Ureter (tissue), 1 donor: ENCODE data around the gene MTRFR. TPM values are rescaled to one million over a fixed set of nuclear protein-coding genes. Genes with fewer than 3 reads are reported as not detected.
A peak's percentile ranks its signal among the peaks of the same experiment; 100 is the strongest.
"Not testable (repeated sequence)": the region's sequence is repeated elsewhere in the genome, so short reads cannot be mapped to it uniquely, and the experiment has no call there.

Experiments
- DNase-seq: peaks from one replicate; pipeline ENCODE4 v3.0.0-alpha.2; 2020; ENCODE audit warnings: low spot score
- total RNA-seq: library from RNA; stranded (reverse); gene quantifications from one replicate; pipeline ENCODE4 v1.2.4, GENCODE V29; 2023
- donor health status: DM: yes; HTN: yes; CAD: no.

The MTRFR gene
- total RNA-seq, 1 donor from 2014 or later: 14.6 TPM

DNA sequence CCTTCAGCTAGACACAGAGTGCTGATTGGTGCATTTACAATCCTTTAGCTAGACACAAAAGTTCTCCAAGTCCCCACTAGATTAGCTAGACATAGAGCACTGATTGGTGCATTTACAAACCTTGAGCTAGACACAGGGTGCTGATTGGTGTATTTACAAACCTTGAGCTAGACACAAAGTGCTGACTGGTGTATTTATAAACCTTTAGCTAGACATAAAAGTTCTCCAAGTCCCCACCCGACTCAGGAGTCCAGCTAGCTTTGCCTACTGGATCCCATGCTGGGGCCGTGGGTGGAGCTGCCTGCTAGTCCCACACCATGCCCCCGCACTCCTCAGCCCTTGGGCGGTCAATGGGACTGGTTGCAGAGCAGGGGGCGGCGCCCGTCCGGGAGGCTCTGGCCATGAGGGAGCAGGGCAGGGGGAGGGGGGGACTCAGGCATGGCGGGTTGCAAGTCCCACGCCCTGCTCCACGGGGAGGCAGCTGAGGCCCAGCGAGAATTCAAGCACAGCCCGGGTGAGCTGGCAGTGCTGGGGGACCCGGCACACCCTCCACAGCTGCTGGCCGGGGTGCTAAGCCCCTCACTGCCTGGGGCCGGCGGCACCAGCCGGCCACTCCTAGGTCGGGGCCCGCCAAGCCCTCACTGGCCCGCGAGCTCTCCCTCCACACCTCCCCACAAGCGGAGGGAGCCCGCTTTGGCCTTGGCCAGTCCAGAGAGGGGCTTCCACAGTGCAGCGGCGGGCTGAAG, 15.9 kb downstream of the MTRFR start:
- not testable (repeated sequence) for DNase-seq

DNA sequence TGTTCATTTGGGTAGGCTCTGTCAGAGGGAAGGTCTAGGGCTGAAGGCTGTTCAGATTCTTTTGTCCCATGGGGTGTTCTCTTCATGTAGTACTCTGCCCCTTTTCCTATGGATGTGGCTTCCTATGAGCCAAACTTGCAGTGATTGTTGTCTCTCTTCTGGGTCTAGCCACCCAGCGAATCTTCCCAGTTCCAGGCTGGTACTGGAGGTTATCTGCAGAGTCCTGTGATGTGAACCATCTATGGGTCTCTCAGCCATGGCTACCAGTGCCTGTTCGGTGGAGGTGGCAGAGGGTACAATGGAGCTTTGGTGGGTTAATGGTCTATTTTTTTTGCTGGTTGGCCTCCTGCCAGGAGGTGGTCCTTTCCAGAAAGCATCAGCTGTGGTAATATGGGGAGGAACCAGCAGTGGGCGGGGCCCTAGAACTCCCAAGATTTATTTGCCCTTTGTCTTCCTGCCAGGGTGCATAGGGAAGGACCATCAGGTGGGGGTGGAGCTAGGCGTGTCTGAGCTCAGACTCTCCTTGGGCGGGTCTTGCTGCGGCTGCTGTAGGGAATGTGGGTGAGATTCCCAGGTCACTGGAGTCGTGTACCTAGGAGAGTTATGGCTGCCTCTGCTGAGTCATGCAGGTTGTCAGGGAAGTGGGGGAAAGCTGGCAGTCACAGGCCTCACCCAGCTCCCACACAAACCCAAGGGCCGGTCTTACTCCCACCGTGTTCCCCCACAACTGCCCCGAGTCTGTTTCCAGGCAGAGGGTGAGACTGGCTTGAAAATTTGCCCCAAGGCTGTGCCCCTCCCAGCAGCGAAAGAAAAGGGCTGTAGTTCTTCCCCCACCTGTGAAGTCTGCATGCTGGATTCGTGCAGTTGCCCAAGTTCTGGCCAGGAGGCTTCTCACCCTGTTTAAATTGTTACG, 17.5 kb downstream of the MTRFR start:
- peak; percentile 89 for DNase-seq

GRCh38 chr12:123251403-123252076, 18.3 kb downstream of the MTRFR start:
- DNase-seq: no peak

- not testable (repeated sequence) for DNase-seq
Measured at GRCh38 chr12:123252365-123252764, 19.1 kb downstream of the MTRFR start.

GRCh38 chr12:123253641-123254459, 20.6 kb downstream of the MTRFR start:
- no peak for DNase-seq

DNA sequence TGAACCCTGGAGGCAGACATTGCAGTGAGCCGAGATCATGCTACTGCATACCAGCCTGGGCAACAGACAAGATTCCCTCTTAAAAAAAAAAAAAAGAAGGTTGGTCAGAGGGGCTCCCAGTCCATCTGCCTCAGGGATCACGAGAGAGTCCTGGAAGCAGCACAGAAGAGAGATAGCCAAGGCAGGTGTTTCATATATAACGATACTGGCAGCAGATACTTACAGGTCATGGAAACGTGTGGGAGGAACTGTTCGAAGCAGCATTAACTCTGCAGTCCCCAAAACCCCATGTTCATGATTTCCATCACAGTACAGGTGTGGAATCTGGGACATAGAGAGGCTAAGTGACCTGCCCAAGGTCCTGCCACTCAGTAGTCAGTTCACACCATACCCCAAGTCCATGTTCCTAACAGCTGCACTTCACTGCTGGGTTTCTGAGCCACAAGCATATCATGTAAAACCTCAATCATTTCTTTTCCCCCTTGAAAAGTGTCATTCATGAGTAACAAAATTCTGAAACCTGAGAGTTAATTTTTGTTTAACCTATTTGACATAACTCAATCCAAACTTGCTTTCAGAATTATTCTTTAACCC, 21.7 kb downstream of the MTRFR start:
- no peak for DNase-seq

GRCh38 chr12:123258593-123258992, 25.4 kb downstream of the MTRFR start:
- DNase-seq: no peak

DNA sequence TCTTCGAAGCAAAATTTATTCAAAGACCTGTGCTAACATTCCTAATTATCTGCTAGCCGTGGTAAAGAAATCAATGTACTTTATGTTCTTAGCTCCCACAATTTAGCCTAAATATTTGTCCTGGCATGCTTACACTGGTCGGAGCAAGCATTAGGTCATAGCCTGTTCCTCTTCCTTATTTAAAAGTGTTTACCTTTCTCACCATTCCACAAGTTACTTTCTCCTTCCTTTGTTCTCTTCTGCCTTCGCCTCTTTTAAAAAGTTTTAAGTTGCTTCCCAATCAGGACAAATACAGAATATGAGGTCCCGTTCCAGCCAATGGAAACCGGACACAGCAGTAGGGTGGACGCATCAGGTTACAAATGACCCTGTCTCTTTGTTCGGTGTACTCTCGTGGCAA, 26.8 kb downstream of the MTRFR start:
- DNase-seq: no peak

DNA sequence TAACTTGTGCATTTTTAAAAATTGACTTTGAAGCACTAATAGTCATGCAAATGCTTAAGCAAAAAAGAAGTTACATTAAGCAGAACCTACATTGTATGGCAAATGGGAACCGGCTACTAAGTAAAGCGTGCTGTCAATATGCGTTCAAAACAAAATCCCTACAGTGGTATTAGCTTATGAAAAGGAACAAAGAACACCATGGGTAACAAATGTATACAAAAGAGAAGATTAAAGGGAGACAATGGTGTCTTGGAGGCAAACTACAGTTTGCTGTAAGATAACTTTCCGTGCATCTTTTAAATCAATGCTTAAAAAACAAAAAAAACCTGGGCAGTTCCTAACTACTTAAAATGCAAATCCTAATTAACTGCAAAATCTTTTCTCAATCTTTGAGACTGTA, 28.0 kb downstream of the MTRFR start:
- DNase-seq: no peak

DNA sequence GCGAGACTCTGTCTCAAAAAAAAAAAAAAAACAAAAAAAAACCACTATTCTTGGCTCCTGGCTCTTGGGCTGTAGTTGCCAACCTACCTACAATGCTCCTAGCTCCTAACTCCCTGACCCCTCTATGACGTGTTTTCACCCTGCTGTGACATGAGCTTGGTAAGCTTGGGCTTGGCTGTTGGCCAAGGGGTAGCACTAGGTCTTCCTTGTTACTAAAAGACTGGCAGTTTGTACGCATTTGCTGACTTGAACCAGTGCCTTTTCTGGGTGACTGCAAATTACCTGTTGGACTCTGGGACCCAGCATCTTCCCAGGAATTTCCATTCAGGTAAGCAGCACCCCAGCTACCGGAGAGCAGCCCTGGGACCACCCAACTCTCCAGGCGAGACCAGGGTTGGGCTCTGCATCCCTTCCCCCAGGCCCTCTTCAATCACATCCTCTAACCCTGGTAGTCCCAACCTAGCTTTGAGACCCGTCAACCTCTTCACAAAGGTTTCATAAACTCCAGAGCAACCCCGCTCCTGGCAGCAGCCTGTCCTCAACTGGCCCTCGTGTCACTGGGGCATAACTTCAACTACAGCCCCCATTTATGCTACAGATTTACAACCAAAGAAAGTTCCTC, 30.1 kb downstream of the MTRFR start:
- no peak for DNase-seq

- DNase-seq: no peak
Measured at GRCh38 chr12:123264642-123265041, 31.4 kb downstream of the MTRFR start.

DNA sequence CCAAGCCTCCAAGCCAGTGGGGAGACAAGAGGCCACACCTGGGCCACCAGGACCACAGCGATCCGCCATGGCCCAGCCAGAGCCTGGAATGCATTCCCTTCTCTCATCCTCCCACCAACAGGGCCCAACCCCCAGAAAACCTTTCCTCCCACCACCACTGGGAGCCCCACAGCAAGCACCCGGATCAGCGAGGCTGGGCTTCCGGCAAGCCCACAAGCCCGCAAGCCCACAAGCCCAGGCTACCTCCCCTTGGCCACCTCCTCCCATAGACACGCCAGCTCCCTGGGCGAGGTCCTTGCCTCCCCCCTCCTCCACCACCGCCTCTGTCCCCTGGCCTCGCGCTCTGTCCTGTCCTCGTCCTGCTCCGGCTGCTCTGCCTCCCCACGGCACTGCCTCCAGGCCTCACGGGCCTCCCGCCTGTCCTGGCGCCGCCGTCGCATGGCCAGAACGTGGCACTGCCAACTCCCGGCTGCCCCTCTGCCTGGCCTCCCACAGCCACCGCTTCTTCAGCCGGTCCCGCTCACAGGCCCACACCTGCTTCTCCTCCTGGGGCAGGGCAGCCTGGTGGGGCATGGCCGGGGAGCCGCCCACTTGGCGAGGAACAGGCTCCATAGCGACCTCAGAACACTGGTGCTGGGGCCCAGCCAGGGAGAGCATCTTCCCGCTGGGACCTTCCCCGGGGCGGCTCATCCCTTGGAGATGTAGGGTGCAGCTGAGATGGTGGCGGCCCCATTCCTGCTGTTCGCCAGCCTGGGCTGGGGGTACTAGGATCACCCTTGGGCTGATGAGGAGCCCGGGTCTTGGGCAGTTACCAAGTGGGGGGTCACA, 32.8 kb downstream of the MTRFR start:
- DNase-seq: no peak

DNA sequence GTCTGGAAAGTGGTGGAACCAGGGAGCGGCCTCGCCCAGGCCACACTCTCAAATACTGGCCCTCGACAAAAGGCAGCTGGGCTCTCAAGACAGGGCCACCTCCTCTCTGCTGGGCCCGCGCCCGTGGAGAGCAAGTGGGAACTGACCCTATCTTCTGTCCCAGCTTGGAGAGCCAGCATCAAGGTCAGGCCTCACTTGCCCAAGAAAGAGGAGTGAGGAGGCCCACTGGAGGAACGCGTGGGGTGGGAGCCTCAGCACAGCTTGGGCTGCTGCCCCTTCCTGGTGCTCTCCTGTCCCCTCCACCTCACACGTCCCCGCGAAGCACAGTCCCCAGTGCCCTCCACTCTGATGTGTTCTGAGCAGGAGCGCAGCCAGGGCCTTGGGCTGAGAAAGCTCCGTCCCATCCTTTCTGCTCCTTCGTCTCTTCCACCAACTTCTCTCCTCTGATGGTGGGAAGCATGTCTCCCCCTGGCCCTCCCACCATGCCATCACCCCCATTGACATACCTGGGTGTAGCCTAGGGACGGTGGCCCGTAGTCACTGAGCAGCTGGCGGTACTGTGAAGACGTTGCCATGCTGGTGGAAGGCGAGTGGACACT, 33.5 kb downstream of the MTRFR start:
- no peak for DNase-seq

DNA sequence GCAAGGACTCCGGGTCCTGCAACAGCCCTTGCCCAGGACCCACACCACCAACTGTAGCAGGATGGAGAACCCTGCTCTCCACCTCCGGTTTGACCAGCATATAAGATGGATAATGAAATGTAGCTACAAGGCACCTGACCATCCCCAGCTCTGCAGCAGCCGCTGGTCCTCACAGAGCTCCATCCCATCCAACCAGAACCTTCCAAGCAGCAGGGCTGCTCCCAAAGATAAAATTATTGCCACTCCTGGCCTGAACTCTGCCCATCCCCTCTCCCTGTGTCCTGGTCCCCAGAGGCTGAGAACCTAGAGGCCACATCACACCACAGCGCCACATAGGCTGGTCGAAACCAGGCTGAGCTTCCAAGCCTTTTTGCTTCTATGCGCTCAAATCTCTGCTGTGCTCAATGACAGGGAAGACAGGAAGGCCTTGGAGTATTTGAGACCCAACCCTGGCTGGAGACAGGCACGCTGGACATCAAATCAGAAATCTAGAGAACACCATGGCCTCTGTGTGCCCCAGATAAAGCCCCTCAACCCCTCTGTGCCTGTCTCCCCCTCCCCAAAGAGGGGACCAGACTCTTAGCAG, 34.2 kb downstream of the MTRFR start:
- DNase-seq: no peak

GRCh38 chr12:123267991-123268843, 35.0 kb downstream of the MTRFR start:
- DNase-seq: no peak

DNA sequence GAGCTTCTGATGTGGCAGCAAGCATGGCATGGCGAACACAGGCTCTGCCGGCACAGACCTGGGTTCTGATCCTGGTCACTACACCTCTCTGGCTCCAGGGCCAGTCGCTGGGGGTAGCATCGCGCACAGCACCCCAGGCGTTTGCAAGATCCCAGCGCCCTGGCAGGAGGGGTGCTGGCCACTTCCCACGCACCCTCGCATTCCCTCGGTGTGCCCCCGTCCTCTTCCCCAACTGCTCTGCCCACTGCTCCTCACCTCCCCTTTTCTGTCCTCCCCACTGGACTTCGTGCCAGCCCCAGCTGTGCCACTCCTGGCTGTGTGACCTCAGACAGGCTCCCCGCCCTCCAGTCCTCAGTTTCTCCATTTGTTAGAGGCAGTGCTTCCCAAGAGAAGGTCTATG, 35.6 kb downstream of the MTRFR start:
- DNase-seq: no peak

DNA sequence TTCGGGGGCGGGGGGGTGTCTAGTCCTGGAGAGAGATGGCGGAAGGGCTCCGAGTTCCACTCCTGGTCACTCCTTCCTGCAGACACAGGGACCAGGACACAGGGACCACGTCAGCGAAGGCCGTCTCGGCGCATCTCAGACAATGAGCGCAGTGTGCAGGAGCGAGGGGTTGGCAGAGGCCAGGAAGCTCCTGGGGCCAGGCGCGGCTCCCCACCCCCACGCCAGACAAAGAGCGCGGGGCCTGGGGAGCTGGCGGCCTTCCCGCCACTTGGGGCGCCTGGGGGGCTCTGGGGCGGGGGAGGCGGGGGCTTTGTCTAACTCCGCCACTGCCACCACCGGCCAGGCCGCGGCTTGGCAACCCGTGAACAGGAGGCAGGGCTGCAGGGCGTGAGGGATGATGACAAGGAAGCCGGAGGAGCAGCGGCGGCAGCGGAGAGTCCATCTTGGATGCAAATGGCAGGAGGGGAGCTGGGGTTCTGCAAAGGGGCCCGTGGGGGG, 36.2 kb downstream of the MTRFR start:
- DNase-seq: peak; percentile 78

- no peak for DNase-seq
Measured at GRCh38 chr12:123269896-123270213, 36.6 kb downstream of the MTRFR start.
